ENCODE measurements around the gene TOX3. TPM values are rescaled to one million over a fixed set of nuclear protein-coding genes. Genes with fewer than 3 reads are reported as not detected.

Gene TOX3
- total RNA-seq, 1 donor = not detected

DNA sequence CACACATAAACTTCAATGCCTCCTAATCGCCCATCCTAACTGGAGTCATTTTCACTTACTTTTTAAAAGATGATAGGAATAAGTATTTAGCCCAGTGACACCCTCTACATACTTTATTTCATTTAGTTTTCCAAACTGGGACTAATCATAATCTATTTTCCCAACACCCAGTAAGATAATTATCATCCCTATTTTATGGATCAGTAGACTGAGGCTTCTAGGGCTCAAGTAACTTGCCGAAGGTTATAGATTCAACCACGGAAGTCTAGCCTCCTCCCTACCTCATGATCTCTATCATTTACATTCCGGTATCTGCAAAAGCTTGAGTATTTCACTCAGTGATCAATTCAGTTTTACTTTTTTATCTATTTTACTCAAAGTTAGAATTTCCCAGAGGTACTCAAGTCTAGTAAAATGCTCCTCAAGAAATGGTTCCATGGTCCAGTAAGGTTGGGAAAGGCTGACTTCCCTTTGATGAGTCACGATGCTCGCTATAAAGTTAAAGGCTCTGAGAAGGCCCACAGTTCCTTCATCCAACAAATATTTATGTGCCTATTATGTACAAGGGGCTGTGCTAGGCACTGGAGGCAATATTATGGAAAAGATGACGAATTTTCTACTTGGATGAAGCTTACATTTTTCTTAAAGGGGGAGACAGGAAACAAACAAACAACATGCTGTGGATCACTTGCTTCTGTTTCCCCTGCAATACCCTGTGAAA lies 75.1 kb downstream of the TOX3 start:
- H3K4me3 ChIP-seq (ENCODE audit: low read depth, low read length) = no peak overlapping the region
- TF ChIP-seq, protein P1, sequence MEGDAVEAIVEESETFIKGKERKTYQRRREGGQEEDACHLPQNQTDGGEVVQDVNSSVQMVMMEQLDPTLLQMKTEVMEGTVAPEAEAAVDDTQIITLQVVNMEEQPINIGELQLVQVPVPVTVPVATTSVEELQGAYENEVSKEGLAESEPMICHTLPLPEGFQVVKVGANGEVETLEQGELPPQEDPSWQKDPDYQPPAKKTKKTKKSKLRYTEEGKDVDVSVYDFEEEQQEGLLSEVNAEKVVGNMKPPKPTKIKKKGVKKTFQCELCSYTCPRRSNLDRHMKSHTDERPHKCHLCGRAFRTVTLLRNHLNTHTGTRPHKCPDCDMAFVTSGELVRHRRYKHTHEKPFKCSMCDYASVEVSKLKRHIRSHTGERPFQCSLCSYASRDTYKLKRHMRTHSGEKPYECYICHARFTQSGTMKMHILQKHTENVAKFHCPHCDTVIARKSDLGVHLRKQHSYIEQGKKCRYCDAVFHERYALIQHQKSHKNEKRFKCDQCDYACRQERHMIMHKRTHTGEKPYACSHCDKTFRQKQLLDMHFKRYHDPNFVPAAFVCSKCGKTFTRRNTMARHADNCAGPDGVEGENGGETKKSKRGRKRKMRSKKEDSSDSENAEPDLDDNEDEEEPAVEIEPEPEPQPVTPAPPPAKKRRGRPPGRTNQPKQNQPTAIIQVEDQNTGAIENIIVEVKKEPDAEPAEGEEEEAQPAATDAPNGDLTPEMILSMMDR (IDR thresholded peaks at IDR 0.05; ENCODE audit: insufficient read depth, low read depth, low read length) = no peak
- no peak for DNase-seq (ENCODE audit: low read depth)

DNA sequence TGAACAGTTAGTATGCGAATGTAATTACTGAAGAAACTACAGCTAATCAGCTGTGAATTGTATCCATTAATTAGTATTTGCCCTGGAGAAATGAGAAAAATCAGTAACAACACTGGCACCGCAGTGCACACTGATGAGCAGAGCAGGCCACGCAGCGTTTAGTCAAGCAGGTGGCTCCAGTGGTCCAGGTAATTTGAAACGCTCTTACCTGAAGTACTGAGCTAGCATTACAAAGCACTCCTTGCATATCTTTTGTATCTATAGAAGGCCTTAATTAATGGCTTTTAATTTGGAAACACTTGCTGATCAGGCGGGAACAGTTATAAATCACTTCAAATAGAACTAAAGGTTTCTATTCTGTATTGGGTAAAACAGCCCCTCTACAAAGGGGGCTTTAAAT lies 76.4 kb downstream of the TOX3 start:
- DNase-seq (ENCODE audit: low read depth) = no peak
- no peak overlapping the region for H3K4me3 ChIP-seq (ENCODE audit: low read depth, low read length)
- TF ChIP-seq, protein P1 (IDR thresholded peaks at IDR 0.05; ENCODE audit: insufficient read depth, low read depth, low read length) = no peak

DNA sequence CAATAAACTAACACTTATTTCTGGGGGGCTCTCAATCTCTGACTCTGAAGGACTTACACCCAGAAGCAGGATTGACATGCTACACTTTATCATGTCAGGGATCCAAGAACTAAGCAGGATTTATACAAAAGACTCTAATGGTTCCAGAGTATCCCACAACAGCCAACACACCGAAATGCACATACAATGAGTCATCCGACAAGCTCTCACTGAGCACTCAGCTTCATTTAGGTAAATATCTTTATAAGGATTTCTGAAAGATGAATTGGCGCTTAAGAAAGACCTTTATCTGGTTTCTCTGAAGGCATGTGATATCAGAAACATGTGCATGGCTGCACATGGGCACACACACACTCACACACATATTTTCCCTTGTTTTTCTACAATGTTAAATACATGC lies 77.2 kb downstream of the TOX3 start:
- TF ChIP-seq, protein P1 (IDR thresholded peaks at IDR 0.05; ENCODE audit: insufficient read depth, low read depth, low read length) = no peak

DNA sequence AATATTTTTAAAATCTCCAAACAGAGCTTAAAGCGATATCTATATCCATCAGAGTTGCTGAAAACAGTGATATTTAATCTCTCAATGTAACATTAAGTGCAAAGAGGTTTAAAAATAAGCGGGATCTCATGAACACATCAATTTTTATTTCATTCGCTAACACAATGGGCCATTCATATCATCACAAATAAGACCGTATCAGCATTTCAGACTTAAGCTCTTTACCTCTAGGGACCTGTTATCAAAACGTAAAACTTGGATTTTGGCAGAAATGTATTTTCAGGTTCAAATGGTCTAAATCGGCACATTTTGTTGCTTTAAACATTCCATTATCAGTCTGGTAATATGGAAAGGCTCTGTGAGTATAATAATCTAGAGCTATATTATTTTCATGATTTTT lies 77.9 kb downstream of the TOX3 start:
- no peak for DNase-seq (ENCODE audit: low read depth)
- TF ChIP-seq, protein P1 (IDR thresholded peaks at IDR 0.05; ENCODE audit: insufficient read depth, low read depth, low read length) = no peak
- no peak overlapping the region for H3K4me3 ChIP-seq (ENCODE audit: low read depth, low read length)

More for the DNA sequence above, 77.2 kb downstream of the TOX3 start:
- no peak overlapping the region for H3K4me3 ChIP-seq (ENCODE audit: low read depth, low read length)
- DNase-seq (ENCODE audit: low read depth) = no peak

DNA sequence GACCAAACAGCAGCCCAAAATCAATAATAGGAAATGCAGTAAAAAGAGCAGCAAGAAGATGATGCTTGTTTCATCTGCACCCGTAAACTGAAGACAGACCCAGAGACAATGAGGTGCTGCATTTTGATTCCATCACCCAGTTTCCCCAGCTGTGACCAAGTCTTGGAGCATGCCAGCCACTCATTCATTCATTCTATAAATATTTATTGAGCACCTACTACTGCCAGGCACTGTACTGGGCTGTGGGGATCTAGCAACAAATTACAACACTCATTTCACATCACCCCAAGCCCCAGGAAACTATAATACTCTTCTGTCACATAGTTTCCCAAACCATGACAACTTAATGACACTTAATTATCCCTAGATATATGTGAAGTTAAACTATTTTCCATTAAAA lies 79.2 kb downstream of the TOX3 start:
- TF ChIP-seq, protein P1 (IDR thresholded peaks at IDR 0.05; ENCODE audit: insufficient read depth, low read depth, low read length) = no peak
- no peak overlapping the region for H3K4me3 ChIP-seq (ENCODE audit: low read depth, low read length)

DNA sequence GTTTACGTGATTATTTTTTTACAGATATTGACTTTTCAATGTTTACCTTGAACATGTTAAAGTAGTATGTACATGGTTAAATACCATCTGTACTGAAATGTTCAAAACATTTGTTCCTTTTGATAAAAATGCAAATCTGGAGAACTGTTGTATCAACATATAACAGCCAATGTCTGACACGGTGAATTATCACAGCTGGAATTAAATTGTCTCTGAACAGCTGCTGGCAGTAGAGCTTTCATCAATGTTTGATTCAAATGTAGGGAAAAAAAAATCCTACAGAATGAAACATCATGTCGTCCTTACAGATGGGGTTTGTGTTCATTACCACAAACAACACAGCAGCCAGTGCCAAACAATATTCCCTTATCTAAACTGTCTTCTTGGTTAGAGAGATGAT lies 79.9 kb downstream of the TOX3 start:
- no peak for DNase-seq (ENCODE audit: low read depth)
- TF ChIP-seq, protein P1 (IDR thresholded peaks at IDR 0.05; ENCODE audit: insufficient read depth, low read depth, low read length) = no peak
- no peak overlapping the region for H3K4me3 ChIP-seq (ENCODE audit: low read depth, low read length)

More for the DNA sequence above, 79.2 kb downstream of the TOX3 start:
- no peak for DNase-seq (ENCODE audit: low read depth)

Measured in fibroblast of villous mesenchyme (primary cell).